GM12873 (cell line): ENCODE data around the gene TRIM14.

Experiments used
- CTCF ChIP-seq: IDR thresholded peaks from 2 replicates; pipeline ENCODE4 v1.5.1; 2012; ENCODE audit warnings: low read depth, mild to moderate bottlenecking, moderate library complexity, low read length, control low read depth; ENCODE audit not compliant: insufficient read depth; ENCODE audit errors: missing control alignments

The TRIM14 gene

GRCh38 chr9:98117984-98118639 is 910 bp downstream of the TRIM14 start:
- TF ChIP-seq CTCF: peak; percentile 69

GRCh38 chr9:98109052-98109451 is 10.0 kb downstream of the TRIM14 start:
- TF ChIP-seq CTCF: no peak

GRCh38 chr9:98108531-98109031 is 10.4 kb downstream of the TRIM14 start:
- no peak for TF ChIP-seq CTCF

- TF ChIP-seq CTCF: no peak
Observed at GRCh38 chr9:98107926-98108325, 11.1 kb downstream of the TRIM14 start.

- no peak for TF ChIP-seq CTCF
Observed at GRCh38 chr9:98105006-98105405, 14.0 kb downstream of the TRIM14 start.

GRCh38 chr9:98104445-98104881 is 14.6 kb downstream of the TRIM14 start:
- peak; percentile 3 for TF ChIP-seq CTCF

GRCh38 chr9:98101868-98102273 is 17.2 kb downstream of the TRIM14 start:
- TF ChIP-seq CTCF: no peak
